HG02938 (cell line): ENCODE data around the gene CSH1.
"Not testable (repeated sequence)": the region's sequence is repeated elsewhere in the genome, so short reads cannot be mapped to it uniquely, and the experiment has no call there.

Source experiments
- ATAC-seq: cut with Tn5 transposase; IDR thresholded peaks from one replicate; pipeline ENCODE4 v1.9.1; 2021; ENCODE audit warnings: mild to moderate bottlenecking, moderate library complexity; ENCODE audit not compliant: unreplicated experiment

The CSH1 gene

DNA sequence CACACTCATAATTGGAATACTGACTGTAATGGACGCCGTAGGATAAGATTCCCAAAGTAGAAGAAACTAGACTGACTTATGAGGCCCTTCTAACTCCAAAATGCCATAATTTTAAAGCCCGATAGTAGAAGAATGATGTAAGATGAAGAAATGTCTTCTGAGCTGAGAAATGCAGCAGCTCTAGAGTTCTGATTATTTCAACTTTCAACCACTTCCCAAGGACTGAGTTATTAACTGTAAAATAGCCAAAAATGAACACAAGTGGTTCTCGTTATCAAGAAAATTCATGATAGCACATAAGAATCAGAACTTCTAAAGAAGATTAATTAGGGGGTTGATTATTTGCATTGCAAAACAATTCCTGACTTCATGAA lies 26.1 kb downstream of the CSH1 start:
- ATAC-seq: not testable (repeated sequence)

DNA sequence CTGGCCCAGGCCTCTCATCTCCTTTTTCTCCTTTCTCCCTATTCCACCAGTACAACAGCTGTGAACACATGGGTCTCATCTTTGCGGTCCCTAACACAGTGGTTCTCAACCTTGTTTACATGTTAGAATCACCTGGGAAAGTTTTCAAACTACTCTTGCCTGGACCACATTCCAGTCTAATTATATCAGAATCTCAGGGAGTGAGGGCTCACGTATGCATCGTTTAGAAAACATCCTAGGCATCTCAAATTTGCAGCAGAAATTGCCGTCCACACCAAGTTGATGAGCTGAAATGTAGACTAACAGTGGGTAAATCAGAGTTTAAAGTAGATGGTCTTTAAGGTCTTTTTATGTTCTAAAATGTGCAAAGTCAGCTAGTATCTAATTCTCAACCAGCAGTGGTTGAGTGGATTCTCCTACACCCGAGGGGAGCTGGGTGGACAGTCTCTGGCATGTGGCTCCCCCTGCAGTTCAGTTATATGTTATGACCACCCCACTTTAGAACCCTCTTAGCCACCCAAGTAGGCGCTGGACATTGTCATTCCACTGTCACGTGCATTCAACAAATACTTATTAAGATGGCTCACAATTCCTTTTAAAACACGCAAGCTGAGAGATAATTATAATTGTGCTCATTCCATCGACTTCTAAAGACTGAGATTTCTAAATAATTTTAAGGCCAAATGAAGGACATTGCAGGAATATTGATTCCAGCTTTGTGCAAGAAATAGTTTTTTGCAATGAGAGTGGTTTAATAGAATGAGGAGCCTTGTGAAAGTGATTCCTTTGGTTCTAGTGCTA lies 26.7 kb downstream of the CSH1 start:
- ATAC-seq: not testable (repeated sequence)

DNA sequence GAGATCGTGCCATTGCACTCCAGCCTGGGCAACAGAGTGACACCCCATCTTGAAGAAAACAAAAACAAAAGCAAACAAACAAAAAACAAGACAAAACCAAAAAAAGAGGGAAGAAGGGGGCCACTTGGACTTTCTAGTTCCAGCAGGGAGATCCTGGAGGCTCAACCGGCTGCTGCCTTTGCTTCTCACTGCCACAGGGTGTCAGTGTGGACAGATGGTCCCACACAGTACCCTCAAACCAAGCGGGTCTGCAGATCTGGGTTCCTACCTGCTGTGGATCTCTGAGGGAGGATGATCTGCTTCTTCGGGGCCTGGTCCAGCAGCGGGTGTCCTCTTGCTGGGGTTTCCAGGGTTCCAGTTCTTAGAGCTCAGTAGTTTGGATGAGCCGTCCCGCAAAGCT lies 29.7 kb downstream of the CSH1 start:
- not testable (repeated sequence) for ATAC-seq

DNA sequence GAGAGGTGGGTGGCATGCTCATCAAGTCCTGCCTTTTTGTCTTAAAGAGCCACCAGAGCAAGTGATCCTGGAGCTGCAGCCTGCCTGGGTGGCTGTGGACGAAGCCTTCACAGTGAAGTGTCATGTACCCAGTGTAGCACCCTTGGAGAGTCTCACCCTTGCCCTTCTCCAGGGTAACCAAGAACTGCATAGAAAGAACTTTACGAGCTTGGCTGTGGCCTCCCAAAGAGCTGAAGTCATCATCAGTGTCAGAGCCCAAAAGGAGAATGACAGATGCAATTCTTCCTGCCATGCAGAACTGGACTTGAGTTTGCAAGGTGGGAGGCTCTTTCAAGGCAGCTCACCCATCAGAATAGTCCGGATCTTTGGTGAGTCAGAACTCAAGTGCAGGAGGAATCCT lies 37.1 kb downstream of the CSH1 start:
- no peak for ATAC-seq

DNA sequence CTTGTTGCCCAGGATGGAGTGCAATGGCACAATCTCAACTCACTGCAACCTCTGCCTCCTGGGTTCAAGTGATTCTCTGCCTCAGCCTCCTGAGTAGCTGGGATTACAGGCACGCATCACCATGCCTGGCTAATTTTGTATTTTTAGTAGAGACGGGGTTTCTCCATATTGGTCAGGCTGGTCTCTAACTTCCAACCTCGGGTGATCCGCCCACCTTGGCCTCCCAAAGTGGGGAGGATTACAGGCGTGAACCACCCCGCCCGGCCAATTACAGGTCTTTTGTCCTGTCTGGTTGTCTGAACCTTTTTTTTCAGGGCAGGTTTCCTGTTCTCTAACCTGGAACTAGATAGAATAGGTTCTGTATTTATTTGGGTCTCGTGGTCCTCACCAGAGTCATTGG lies 39.9 kb downstream of the CSH1 start:
- not testable (repeated sequence) for ATAC-seq

DNA sequence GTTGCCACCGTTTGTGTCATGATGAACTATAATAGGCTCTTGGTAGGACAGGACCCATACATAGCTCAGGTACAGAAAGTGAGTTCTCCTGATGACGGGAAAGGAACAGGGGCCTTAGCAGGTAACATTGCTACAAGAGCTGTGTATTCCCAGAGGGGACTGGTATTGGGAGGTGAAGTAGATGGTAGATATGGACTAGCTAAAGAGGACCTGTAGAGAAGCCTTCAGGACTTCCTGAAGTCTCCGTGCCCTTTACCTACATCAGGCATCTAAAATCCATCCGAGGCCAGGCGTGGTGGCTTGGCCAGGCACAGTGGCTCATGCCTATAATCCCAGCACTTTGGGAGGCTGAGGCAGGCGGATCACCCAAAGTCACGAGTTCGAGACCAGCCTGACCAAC lies 41.2 kb downstream of the CSH1 start:
- ATAC-seq: no peak

DNA sequence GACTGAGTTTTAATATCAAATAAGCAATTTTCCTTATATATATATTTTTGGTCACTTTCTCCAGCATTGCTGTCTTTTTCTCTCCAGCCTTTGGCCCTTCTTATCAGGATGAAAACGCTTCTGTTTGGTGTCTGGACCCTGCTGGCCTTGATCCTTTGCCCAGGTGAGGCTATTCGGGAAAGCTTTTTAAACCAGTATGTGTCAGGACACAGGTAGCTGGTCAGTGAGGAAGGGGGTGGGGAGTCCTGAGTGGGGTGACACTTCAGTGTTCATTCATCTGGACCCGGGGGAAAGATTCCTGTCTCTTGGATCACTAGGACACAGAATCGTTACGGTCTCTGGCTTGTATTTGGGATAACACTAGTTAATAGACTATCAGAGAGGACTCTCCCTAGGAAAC lies 41.7 kb downstream of the CSH1 start:
- no peak for ATAC-seq

DNA sequence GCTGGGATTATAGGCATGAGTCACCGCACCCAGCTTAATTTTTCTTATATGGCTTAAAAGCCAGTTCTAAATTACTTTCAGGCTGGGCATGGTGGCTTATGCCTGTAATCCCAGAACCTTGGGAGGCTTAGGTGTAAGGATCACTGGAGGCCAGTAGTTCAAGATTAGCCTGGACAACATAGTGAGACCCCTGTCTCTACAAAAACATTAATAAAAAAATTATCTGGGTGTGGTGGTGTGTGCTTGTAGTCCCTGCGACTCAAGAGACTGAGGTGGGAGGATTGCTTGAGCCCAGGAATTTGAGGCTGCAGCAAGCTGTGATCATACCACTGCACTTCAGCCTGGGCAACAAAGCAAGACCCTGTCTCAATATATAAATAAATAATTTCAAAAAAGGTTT lies 43.1 kb downstream of the CSH1 start:
- ATAC-seq: no peak

DNA sequence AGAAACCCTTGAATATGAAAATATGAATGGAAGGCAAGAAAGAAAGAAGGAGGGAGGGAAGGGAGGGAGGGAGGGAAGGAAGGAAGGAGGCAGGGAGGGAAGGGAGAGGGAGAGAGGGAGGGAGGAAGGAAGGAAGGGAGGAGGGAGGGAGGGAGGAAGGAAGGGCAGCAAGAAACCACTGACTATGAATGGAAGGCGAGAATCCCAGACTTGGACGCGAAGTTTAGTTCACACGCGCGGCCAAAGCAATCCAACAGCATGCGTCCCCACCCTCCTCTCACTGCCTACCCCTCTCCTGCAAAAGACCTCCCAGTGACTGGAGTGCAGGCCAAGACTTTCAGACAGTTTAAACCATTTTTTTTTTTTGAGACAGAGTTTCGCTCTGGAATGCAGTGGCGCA lies 46.0 kb downstream of the CSH1 start:
- ATAC-seq: no peak

DNA sequence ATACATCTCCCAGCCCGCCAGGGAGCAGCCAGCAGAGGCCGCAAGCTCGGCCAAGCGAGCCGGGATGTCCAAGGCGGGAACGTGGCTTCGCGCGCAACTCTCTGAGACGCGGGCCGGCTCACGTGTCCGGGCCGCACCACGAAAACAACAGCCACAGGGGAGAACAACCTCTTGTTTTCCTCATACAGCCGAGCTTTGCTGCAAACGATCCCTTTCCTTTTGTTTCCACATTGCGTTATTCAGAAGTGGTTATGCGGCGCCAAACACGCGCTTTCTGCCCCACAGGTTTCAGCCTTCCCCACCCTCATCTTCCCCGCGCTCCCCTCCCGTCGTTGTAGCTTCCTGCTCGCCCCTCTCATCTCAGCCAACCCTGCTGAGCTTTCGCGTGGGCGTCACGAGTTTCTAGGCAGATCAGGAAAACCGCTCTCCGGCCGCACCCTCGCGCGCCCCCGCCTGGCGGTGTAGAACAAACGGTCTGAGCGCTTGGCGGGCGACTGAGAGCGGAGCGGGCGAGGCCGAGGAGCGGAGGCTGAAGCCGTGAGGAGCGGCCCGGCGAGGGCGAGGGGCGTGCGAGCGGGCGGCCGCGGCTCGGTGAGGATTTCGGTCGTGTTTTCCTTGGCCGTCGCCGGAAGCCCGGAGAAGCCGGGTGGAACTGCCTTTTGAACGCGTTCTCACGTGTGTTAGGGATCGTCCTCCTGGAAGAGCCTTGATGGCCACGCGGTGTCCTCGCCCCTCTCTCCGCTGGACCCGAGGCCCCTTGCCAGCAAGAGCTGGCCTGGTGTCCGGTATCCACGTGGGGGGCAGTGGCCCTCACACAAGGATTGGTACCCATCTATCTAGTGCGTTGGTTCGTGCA lies 47.3 kb downstream of the CSH1 start:
- ATAC-seq: peak; percentile 81

DNA sequence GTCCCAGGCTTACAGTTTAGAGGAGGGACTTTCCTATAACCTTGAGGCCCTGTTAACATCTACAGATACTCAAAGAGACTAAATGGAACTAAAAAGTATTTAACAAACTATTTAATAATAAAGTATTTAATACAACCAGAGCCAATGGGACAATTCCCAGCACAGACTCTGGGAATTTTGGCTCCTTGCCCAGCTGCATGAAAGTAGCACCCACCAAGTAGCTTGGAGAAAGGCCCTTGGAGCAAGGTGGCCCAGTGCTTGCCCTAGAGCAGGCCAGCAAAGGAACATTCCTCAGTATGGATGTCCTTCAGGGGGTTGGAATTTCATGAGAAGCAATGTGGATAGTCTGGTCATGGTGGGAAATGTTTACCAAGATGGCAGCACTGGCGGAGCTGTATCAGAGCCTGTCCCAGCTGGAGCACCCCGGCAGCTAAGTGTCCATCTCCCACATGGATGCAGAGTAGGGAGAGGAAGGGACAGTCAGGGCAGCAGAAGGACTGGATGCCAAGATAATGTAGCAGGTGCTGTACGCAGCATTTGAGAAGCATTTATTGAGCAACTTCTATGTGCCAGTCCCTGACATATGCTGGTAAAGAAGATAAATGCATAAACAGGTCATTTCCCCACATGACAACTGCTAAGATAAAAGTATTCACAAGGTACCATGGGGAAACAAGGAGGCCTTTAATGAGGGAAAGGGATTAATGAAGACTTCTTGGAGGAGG lies 48.7 kb downstream of the CSH1 start:
- ATAC-seq: no peak

DNA sequence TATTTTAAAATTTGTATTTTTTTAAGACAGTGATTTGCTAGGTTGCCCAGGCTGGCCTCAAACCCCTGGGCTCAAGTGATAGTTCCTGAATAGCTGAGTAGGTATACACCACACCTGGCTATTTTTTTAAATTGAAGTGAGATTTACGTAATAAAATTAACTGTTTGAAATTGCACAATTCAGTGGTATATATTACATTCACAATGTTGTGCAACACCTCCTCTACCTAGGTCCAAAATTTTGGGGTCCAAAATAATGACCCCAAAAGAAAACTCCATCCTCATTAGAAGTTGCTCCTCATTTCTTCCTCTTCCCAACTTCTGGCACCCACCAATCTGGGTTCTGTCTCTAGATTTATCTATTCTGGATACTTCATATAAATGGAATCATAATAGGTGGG lies 50.9 kb downstream of the CSH1 start:
- no peak for ATAC-seq
